Hepatocyte (in vitro differentiated cells): Measurements from ENCODE around the gene CEP170B.

Experiments used
- EZH2 ChIP-seq: fragments of 200-600 bp; sonication (generic); IDR thresholded peaks from 2 replicates; pipeline ENCODE4 v1.6.1; 2016; ENCODE audit warnings: antibody characterized with exemption, mild to moderate bottlenecking, borderline replicate concordance
- EZH2phosphoT487 ChIP-seq: fragments of 200-600 bp; sonication (generic); IDR thresholded peaks from one replicate; pipeline ENCODE4 v1.6.1; 2018; ENCODE audit warnings: antibody characterized with exemption, mild to moderate bottlenecking, low read depth, moderate library complexity; ENCODE audit not compliant: unreplicated experiment, severe bottlenecking
- TF ChIP-seq, protein P1 (sequence below): fragments of 200-600 bp; sonication (generic); IDR thresholded peaks from 2 replicates; pipeline ENCODE4 v1.5.1; 2016; ENCODE audit warnings: antibody characterized with exemption, mild to moderate bottlenecking; ENCODE audit not compliant: poor library complexity

GRCh38 chr14:104923640-104924420 lies 58.8 kb downstream of the CEP170B start:
- TF ChIP-seq, protein P1, sequence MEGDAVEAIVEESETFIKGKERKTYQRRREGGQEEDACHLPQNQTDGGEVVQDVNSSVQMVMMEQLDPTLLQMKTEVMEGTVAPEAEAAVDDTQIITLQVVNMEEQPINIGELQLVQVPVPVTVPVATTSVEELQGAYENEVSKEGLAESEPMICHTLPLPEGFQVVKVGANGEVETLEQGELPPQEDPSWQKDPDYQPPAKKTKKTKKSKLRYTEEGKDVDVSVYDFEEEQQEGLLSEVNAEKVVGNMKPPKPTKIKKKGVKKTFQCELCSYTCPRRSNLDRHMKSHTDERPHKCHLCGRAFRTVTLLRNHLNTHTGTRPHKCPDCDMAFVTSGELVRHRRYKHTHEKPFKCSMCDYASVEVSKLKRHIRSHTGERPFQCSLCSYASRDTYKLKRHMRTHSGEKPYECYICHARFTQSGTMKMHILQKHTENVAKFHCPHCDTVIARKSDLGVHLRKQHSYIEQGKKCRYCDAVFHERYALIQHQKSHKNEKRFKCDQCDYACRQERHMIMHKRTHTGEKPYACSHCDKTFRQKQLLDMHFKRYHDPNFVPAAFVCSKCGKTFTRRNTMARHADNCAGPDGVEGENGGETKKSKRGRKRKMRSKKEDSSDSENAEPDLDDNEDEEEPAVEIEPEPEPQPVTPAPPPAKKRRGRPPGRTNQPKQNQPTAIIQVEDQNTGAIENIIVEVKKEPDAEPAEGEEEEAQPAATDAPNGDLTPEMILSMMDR: no peak
- TF ChIP-seq EZH2phosphoT487: no peak
- TF ChIP-seq EZH2: no peak
